Stimulated activated CD4-positive, alpha-beta T cell treated with anti-CD3 and anti-CD28 coated beads, TNF-alpha, amount 100 ng/mL, for 48 hours (primary cell): ENCODE results near the gene DNAH12.
"Not testable (repeated sequence)": the region's sequence is repeated elsewhere in the genome, so short reads cannot be mapped to it uniquely, and the experiment has no call there.

Experiments used
- DNase-seq, 3 donors: peaks; one replicate each; pipeline ENCODE4 v3.0.0-alpha.2; 2020; ENCODE audit warnings: low read depth in 3 of 3

The DNAH12 gene

DNA sequence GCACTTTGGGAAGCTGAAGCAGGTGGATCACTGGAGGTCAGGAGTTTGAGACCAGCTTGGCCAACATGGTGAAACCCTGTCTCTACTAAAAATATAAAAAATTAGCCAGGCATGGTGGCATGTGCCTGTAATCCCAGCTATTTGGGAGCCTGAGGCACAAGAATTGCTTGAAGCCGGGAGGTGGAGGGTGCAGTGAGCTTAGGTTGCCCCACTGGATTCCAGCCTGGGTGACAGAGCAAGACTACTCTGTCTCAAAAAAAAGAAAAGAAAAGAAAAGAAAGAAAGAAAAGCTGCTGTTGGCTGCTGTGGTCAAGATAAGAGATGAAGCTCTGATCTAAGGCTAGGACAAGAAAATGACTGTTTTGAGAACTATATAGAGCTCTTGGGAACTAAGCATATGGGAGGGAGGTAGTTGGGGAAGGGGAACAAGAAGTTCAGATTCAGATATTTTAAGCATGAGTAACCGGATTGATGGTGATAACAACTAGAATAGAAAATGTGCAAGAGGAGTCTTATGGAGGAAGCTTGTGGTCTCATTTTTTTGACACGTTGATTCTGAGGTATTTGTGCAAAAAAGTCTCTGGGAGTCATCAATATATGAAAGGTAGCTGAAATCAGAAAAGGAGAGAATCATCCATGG, 25.7 kb downstream of the DNAH12 start:
- DNase-seq: no peak

DNA sequence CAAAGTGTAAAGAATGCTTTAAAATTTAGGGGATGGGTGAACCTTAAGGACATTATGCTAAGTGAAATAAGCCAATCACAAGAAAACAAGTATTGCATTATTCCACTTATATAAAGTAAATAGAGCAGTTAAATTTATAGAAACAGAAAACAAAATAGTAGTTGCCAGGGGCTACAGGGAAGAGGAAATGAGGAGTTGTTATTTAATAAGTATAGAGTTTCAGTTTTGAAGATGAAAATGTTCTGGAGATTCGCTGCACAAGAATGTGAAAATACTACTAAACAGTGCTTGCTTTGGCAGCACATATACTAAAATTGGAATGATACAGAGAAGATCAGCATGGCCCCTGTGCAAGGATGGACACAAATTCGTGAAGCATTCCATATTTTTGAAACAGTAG, 32.0 kb downstream of the DNAH12 start:
- no peak for DNase-seq

DNA sequence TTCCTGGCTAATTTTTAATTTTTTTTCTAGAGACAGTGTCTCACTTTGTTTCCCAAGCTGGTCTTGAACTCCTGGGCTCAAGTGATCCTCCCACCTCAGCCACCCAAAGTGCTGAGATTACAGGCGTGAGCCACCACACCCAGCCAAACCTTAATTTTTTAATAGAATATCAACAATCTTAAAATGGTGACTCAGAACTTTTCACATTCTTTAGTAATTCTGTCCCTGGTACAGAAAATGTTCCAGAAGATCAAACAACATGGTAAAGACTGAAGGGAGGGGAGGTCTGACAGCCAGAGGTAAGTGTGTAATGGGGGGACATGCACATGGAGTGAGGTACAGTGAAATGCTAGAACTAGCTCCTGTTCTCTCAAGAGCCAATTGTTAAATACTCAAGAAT, 38.2 kb downstream of the DNAH12 start:
- no peak for DNase-seq

DNA sequence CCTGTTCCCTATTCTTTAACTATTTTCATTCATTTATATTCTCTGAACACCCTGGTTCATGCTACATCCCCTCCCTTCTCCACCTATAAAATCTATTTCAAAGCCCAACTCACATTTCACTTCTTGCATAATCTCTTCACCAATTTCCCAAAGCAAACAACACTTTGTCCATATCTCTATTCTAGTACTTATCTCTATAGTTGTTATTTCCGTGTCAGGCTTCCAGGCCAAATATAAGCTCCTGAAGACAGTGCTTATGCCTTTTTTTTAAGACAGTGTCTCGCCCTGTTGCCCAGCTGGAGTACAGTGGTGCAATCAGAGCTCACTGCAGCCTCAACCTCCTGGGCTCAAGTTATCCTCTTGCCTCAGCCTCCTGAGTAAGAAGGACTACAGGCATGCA, 43.6 kb downstream of the DNAH12 start:
- DNase-seq: no peak

DNA sequence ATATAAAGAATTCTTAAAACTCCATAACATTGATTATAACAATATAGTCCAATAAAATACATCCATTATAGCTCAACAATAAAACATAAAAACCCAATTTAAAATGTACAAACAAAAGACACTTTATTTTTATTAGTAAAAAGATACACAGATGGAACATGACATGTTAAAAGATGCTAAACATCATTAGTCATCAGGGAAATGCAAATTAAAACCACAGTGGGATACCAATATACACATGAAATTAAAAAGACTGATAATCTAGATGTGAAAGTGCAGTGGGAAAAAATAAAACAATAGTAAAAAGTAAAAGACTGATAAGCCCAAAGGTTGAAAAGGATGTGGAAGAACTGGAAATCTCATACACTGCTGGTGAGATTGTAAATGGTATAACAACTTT, 46.2 kb downstream of the DNAH12 start:
- DNase-seq: no peak

DNA sequence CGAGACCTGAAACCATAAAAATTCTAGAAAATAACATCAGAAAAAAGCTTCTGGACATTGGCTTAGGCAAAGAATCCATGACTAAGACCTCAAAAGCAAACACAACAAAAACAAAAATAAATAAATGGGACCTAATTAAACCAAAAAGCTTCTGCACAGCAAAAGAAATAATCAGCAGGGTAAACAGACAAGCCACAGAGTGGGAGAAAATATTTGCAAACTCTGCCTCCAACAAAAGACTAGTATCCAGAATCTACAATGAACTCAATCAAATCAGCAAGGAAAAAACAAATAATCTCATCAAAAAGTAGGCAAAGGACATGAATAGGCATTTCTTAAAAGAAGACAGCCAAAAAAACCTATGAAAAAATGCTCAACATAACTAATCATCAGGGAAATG, 59.6 kb downstream of the DNAH12 start:
- DNase-seq: no peak

DNA sequence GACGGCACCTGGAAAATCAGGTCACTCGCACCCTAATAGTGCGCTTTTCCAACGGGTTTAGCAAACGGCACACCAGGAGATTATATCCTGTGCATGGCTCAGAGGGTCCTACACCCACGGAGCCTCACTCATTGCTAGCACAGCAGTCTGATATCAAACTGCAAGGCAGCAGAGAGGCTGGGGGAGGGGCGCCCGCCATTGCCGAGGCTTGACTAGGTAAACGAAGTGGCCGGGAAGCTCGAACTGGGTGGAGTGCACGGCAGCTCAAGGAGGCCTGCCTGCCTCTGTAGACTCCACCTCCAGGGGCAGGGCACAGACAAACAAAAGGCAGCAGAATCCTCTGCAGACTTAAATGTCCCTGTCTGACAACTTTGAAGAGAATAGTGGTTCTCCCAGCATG, 67.0 kb downstream of the DNAH12 start:
- not testable (repeated sequence) for DNase-seq

DNA sequence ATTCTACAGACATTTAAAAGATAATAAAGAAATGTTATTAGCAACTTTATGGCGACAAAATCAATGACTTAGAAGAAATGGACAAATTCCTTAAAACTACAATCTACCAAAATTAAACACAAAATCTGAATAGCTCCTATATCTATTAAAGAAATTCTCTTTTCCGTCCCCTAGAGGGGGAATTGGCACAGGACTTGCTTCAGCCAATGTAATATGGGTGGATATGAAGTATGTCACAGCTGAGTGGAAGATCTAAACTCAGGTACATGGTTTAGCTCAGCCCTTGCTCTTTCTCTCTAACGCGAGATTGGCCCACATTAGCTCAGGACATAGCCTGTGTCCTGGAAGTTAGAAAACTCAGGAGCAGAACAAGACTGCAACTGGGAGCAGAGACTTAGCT, 79.3 kb downstream of the DNAH12 start:
- no peak for DNase-seq

DNA sequence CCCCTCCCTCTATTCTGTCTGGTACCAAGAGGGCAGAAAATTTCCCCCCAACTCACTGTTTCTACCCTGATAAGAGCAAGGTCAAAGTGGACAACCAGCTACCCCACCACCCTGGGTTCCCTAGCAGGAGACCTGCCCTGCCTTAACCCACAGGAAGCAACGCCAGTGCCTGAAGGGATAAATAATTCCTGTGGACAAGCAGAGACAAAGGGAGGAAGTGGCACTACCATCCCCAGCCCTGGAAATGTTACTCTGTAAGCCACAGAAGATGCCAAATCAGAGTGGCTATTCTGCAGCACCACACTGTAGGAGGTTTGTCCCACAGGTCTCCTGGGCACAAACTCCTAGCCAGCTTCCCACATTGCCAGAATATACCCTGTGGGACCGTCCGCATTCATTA, 80.1 kb downstream of the DNAH12 start:
- no peak for DNase-seq

DNA sequence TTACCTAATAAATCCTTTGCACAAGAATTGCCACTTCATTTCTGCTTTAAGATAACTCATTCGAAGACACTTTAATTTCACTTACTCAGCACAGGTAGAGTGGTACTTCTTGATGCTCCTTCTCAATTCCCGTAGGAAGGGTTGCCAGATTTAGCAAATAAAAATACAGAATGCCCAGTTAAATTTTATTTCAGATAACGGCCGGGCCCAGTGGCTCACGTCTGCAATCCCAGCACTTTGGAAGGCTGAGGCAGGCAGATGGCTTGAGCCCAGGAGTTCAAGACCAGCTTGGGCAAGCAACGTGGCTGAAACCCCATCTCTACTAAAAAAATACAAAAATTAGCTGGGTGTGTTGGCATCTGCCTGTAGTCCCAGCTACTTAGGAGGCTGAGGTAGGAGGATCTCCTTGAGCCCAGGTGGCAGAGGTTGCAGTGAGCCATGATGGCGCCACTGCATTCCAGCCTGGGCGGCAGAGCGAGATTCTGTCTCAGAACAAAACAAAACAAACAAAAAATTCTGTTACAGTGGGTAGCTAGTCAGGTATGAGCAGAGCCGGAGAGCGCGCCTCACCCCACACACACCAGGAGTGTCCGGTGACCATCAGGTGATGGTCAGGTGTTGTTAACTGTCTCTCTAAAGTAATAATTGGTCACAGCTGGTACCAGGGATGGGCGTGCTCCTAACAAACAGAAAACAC, 92.8 kb downstream of the DNAH12 start:
- no peak for DNase-seq

DNA sequence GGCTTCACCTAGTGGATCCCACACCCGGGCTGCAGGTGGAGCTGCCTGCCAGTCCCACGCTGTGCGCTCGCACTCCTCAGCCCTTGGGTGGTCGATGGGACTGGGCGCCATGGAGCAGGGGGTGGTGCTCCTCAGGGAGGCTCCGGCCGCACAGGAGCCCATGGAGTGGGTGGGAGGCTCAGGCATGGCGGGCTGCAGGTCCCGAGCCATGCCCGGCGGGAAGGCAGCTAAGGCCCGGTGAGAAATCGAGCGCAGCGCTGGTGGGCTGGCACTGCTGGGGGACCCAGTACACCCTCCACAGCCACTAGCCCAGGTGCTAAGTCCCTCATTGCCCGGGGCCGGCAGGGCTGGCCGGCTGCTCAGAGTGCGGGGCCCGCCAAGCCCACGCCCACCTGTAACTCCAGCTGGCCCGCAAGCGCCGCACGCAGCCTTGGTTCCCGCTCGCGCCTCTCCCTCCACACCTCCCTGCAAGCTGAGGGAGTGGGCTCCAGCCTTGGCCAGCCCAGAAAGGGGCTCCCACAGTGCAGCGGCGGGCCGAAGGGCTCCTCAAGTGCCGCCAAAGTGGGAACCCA, 94.8 kb downstream of the DNAH12 start:
- DNase-seq: not testable (repeated sequence)

DNA sequence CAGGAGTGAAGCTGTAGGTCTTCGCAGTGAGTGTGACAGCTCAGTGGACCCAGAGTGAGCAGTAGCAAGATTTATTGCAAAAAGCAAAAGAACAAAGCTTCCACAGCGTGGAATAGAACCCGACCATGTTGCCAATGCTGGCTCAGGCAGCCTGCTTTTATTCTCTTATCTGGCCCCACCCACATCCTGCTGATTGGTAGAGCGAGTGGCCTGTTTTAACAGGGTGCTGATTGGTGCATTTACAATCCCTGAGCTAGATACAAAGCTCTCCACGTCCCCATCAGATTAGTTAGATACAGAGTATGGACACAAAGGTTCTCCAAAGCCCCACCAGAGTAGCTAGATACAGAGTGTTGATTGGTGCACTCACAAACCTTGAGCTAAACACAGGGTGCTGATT, 95.7 kb downstream of the DNAH12 start:
- not testable (repeated sequence) for DNase-seq

DNA sequence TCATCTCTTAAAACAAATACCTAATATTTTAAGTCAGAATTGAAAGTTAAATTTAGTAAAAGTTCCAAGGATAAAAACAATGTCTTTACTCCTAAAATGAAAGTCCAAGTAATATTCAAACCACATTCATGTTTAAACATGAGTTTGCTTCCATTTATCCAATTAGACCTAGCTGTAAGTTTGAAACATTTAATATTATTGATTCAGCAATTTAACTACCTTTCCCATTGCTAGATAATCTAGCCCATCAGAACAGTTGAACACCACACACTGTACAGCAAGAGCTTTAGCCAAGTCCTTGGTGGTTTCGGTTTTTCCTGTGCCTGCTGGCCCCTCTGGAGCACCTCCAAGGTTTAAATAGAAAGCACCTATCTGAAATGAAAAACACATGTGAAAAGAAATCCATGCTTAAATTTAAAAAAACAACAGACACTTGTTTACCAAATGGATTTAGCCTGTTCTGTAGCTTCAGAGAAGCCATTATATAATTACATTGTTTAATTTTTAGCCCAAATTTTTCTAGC, 97.8 kb downstream of the DNAH12 start:
- no peak for DNase-seq

DNA sequence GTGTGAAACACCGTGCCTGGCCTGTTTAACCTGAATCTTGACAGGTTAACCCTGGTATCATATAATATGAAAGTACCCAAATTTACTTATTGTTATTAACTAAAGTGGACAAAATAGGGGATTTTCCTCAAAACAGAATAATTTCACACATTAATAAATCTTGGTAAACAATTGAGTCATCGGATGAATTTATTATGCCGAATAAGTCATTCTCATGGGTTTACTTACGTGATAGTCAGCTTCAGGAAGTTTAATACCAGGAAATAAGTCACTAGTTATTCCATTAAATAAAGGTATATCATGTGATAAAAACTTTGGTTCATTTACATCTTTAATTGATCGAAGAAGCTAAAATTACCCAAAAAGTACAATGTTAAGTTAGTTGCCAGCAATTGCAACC, 99.7 kb downstream of the DNAH12 start:
- DNase-seq: no peak

DNA sequence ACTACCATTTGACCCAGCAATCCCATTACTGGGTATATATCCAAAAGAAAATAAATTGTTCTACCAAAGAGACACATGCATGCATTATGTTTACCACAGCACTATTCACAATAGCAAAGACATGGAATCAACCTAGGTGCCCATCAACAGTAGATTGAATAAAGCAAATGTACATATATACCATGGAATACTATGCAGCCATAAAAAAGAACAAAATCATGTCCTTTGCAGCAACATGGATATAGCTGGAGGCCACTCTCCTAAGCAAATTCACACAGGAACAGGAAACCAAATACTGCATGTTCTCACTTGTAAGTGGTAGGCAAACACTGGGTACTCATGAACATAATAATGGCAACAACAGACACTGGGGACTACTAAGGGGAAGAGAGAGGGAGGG, 104.0 kb downstream of the DNAH12 start:
- DNase-seq: not testable (repeated sequence)

DNA sequence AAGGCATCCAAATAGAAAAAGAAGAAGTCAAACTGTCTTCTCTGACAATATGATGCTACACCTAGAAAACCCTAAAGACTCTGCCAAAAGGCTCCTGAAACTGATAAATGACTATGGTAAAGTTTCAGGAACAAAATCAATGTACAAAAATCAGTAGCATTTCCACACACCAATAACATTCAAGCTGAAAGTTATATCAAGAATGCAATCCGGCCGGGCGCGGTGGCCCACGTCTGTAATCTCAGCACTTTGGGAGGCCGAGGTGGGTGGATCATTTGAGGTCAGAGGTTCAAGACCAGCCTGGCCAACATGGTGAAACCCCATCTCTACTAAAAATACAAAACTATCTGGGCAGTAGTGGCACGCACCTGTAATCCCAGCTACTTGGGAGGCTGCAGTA, 105.7 kb downstream of the DNAH12 start:
- not testable (repeated sequence) for DNase-seq

DNA sequence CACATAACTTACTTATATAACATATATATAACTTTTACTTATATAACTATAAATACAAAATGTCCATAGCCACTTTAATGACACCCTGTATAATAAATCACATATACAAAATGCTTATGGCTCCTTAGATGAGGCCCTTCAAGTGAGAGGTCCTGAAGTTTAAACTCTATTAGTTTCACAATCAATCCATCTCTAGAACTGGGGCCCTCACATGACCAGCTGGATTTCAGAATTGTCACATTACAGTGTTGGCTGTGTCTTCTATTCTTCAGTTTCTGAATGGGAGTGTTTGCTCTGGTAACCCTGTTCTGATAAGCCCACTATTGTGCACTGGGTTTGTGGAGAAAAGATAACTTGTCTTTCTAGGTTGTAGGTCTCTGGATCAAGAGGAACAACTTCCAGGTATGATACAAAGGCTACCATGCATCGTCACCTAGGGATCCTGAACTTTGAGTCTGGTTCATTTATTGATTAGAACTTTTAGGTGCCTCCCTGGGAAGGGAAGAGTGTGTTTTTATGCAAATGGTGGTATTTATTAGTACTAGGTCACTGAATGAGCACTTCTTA, 107.9 kb downstream of the DNAH12 start:
- DNase-seq: no peak

DNA sequence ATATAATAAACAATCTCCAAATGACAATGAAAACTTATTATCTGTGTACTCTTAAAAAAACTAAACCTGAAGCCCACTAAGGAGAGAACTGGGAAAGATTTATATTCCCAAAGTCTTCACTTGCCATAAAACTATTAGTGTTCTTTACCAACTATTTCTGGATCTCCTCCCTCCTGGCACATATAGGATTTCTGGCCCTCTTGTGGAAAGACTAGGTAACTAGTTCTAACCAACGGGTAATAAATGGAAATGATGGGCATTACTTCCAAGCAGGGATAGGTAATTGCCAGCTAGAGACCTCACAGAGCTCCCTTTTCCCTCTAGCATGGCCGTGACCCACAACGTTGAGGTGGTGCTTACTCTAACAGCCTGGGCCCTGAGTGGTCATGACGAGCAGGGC, 110.1 kb downstream of the DNAH12 start:
- no peak for DNase-seq

DNA sequence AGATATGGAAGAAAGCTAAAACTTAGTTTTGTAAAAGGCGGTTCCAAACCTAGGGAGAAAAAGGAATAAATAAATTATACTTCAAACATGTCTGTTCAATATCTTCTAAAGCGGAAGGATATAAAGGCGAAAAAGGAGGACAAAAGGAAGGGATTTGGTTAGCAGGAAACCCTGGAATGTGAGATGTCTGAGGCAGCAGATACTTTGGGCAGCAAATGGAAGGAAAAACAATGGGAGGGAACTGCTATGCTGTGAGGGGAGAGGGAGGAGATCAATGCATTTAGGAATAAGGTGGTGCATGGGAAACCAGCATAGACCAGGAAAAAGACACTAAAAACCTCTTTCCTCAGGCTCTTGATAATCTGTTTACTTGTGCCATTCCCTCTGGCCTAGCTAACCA, 120.8 kb downstream of the DNAH12 start:
- DNase-seq: no peak

DNA sequence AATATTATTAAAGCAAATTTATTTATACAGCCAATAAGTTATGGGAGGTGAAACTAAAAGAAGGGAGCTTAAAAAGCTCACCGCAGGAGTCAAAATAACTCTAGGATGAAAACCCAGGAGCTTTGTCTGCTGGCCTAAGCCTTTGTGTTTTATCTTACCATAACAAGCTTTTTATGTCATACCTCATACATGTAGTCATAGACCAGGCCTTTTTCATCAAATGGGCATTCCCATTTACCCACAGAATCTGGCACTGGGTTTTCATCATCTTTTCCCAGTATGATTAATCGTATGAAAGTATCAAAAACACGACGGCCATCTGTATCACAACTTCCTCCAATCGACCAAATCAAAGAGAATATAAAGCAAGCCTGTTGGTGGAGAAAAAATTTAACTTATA, 122.8 kb downstream of the DNAH12 start:
- DNase-seq: no peak

DNA sequence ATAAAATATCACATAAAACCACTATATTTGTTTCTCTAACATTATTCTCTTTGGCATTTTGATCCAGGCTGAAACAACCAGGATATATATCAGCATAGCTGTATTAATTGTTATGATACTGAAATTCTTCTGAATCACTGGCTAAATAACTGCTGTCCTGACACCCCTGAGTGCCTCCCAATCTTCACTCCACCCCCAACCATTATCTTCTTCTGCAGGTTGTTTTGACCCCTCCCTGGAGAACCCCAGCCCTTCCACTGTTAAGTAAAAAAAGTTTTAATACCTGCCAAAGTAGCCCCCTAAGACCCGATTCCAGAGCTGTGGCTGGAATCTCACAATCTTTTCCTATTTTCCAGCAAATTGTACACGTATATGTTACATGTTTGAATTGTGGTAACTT, 124.1 kb downstream of the DNAH12 start:
- DNase-seq: no peak

DNA sequence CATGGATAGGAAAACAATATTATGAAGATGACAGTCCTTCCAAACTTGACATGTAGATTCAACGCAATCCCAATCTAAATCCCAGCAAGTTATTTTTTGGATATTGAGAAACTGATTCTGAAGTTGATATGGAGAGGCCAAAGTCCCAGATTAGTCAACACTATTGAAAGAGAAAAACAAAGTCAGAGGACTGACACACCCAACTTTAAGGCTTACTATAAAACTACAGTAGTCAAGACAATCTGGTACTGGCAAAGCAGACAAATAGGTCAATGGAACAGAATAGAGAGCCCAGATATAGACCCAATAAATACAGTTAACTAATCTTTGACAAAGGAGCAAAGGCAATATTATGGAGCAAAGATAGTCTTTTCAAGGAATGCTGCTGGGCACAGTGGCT, 132.4 kb downstream of the DNAH12 start:
- no peak for DNase-seq

DNA sequence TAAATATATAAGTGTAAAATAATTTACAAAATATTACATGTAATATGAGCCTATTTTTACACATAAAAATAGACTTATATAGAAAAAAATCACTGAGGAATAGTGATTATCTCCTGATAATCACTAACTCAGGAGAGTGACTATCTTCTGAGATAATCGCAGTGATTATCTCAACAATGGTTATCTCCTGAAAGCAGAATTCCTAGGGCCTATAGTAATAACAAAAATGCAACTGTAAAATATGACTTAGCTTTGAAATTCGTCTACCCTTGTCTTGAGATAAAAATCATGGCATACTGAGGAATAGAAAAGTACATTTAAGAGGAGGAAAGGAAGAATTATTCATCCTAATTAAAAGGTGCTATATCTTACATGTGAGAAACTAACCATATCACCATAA, 134.7 kb downstream of the DNAH12 start:
- no peak for DNase-seq
